GM12878 (cell line): ENCODE data around the gene IDH3G. TPM values are rescaled to one million over a fixed set of nuclear protein-coding genes. Genes with fewer than 3 reads are reported as not detected.

Experiments used
- ATAC-seq: fragments of 200-7000 bp; cut with Tn5 transposase; 3 replicates; pipeline ENCODE4 v1.9.1; 2020; ENCODE audit warnings: mild to moderate bottlenecking, moderate library complexity
- BruUV-seq: library from RNA; stranded (reverse); fragments of 400-500 nt; replicated peaks from 2 replicates; lab custom pipeline; 2021; lab: Mats Ljungman, UMichigan
- CTCF ChIA-PET: fragments of 300-600 bp; sonication (Branson Sonifier 250); formaldehyde crosslinking; extraction: SDS; loops from one replicate; lab custom pipeline; 2021; ENCODE audit warnings: inconsistent platforms; lab: Yijun Ruan, JAX
- POLR2A ChIA-PET: fragments of 350-600 bp; formaldehyde crosslinking; extraction: SDS; loops from one replicate; lab custom pipeline; 2021; ENCODE audit warnings: inconsistent platforms; lab: Charles Lee
- RAD21 ChIA-PET: fragments of 300-600 bp; sonication (Branson Sonifier 250); formaldehyde crosslinking; loops from one replicate; lab custom pipeline; 2023; ENCODE audit warnings: antibody characterized with exemption; ENCODE audit not compliant: unreplicated experiment; lab: Charles Lee
- SMC1A ChIA-PET: fragments of 300-600 bp; sonication (Branson Sonifier 250); formaldehyde crosslinking; loops from one replicate; lab custom pipeline; 2023; ENCODE audit not compliant: unreplicated experiment, uncharacterized antibody; lab: Charles Lee
- DNase-seq: peaks from one replicate; pipeline ENCODE4 v3.0.0-alpha.2; 2011; ENCODE audit warnings: low read depth, low spot score
- FAIRE-seq: peaks from 3 replicates; lab custom pipeline; 2011; peaks lifted over from hg19 to GRCh38; lab: Jason Lieb, UNC
- H2AFZ ChIP-seq: 2 replicates; pipeline ENCODE4 v1.6.0; 2011; ENCODE audit warnings: low read depth, low read length, control low read depth; ENCODE audit not compliant: control insufficient read depth
- H3K27ac ChIP-seq: 2 replicates; pipeline ENCODE4 v1.5.1; 2011; ENCODE audit warnings: control low read depth; ENCODE audit not compliant: control insufficient read depth, insufficient read depth
- H3K27me3 ChIP-seq, 2 experiments: replicated peaks in 1 of 2; 2 replicates each; pipeline versions ENCODE4 v1.6.0 to v1.6.1; 2011; ENCODE audit warnings: low read length in 1 of 2; ENCODE audit not compliant: control insufficient read depth in 2 of 2, insufficient read depth in 2 of 2
- H3K36me3 ChIP-seq, 2 experiments: 2 replicates each; pipeline ENCODE4 v1.5.1; 2011; ENCODE audit warnings: low read length in 1 of 2; ENCODE audit not compliant: control insufficient read depth in 2 of 2, insufficient read depth in 2 of 2
- H3K4me1 ChIP-seq: 2 replicates; pipeline ENCODE4 v1.6.1; 2011; ENCODE audit warnings: mild to moderate bottlenecking, low read length, moderate library complexity, mixed read lengths; ENCODE audit not compliant: control insufficient read depth, insufficient read depth
- H3K4me2 ChIP-seq: 2 replicates; pipeline ENCODE4 v1.6.0; 2011; ENCODE audit warnings: control low read depth; ENCODE audit not compliant: control insufficient read depth, insufficient read depth
- H3K4me3 ChIP-seq: fragments of 200-600 bp; sonication (generic); 2 replicates; pipeline ENCODE4 v1.5.1; 2016
- H3K79me2 ChIP-seq: 2 replicates; pipeline ENCODE4 v1.6.0; 2011; ENCODE audit warnings: low read length; ENCODE audit not compliant: control insufficient read depth, insufficient read depth
- H3K9ac ChIP-seq: 2 replicates; pipeline ENCODE4 v1.8.0; 2011; ENCODE audit warnings: low read length, control low read depth, mixed read lengths; ENCODE audit not compliant: control insufficient read depth, insufficient read depth
- H3K9me3 ChIP-seq: replicated peaks from 3 replicates; pipeline ENCODE4 v1.5.1; 2011; ENCODE audit warnings: mild to moderate bottlenecking, low read length; ENCODE audit not compliant: control insufficient read depth, insufficient read depth
- H4K20me1 ChIP-seq: 2 replicates; pipeline ENCODE4 v1.6.0; 2011; ENCODE audit not compliant: control insufficient read depth, insufficient read depth
- BMI1 ChIP-seq: fragments of 450-650 bp; IDR thresholded peaks from 2 replicates; pipeline ENCODE4 v1.6.1; 2016; ENCODE audit warnings: mild to moderate bottlenecking, moderate library complexity, borderline replicate concordance
- CHD4 ChIP-seq: fragments of 200-600 bp; sonication (generic); IDR thresholded peaks from 2 replicates; pipeline ENCODE4 v1.6.1; 2016; ENCODE audit warnings: mild to moderate bottlenecking
- GABPA ChIP-seq: IDR thresholded peaks from 2 replicates; pipeline ENCODE4 v1.6.1; 2014; ENCODE audit warnings: antibody characterized with exemption, low read depth, mild to moderate bottlenecking, inconsistent platforms
- IRF4 ChIP-seq: IDR thresholded peaks from 2 replicates; pipeline ENCODE4 v1.6.1; 2011; ENCODE audit warnings: low read depth, low read length
- KAT2A ChIP-seq: conservative IDR thresholded peaks from 2 replicates; pipeline ENCODE4 v1.6.1; 2011; ENCODE audit warnings: low read depth, low read length; ENCODE audit not compliant: control insufficient read depth
- NFXL1 ChIP-seq: fragments of 450-650 bp; IDR thresholded peaks from 2 replicates; pipeline ENCODE4 v1.6.1; 2017; ENCODE audit warnings: antibody characterized with exemption, mild to moderate bottlenecking, borderline replicate concordance
- NR2F1 ChIP-seq: fragments of 450-650 bp; conservative IDR thresholded peaks from 2 replicates; pipeline ENCODE4 v1.6.1; 2017; ENCODE audit warnings: mild to moderate bottlenecking
- PAX5 ChIP-seq: IDR thresholded peaks from 2 replicates; pipeline ENCODE4 v1.6.1; 2011; ENCODE audit warnings: low read depth, low read length, borderline replicate concordance
- RB1 ChIP-seq: fragments of 450-650 bp; formaldehyde crosslinking; IDR thresholded peaks from 2 replicates; pipeline ENCODE4 v1.6.1; 2017; ENCODE audit warnings: mild to moderate bottlenecking, borderline replicate concordance
- RCOR1 ChIP-seq: conservative IDR thresholded peaks from 2 replicates; pipeline ENCODE4 v1.6.1; 2012; ENCODE audit warnings: low read depth, low read length, improper control_type of control experiment
- SMARCA5 ChIP-seq: fragments of 450-650 bp; IDR thresholded peaks from 2 replicates; pipeline ENCODE4 v1.6.1; 2017; ENCODE audit warnings: mild to moderate bottlenecking
- YBX1 ChIP-seq: fragments of 450-650 bp; IDR thresholded peaks from 2 replicates; pipeline ENCODE4 v1.6.1; 2016; ENCODE audit warnings: antibody characterized with exemption
- ZBED1 ChIP-seq: IDR thresholded peaks from 2 replicates; pipeline ENCODE4 v1.6.1; 2016; ENCODE audit warnings: borderline replicate concordance
- ZZZ3 ChIP-seq: IDR thresholded peaks from 2 replicates; pipeline ENCODE4 v1.6.1; 2011; ENCODE audit warnings: low read depth; ENCODE audit not compliant: control insufficient read depth, insufficient read length
- WGBS: methylation state at CpG from one replicate; pipeline ENCODE4 v1.1.6; 2016; ENCODE audit warnings: low lambda C conversion rate; ENCODE audit not compliant: insufficient replicate concordance, insufficient coverage; ENCODE audit errors: missing lambda C conversion rate; 5-methylcytosine and 5-hydroxymethylcytosine counted together
- in situ Hi-C: fragments of 300-500 bp; cut with MboI; formaldehyde crosslinking; loops from 9 replicates; pipeline ENCODE4 v1.14.3; 2018; ENCODE audit warnings: mixed read lengths
- intact Hi-C: fragments of 100-400 bp; cut with micrococcal nuclease; formaldehyde crosslinking; loops from one replicate; pipeline ENCODE4 v1.14.2; 2022; ENCODE audit not compliant: unreplicated experiment
- polyA plus RNA-seq, 11 experiments: library from polyadenylated mRNA; depleted of rRNA in 4 of 11; unstranded in 6 of 11; stranded (reverse) in 5 of 11; fragments of >200 nt; fragmentation: Nextera tagmentation in 4 of 11; fragmentation: Illumina TruSeq in 1 of 11; extraction: Ambion mirVana in 4 of 11; extraction: Trizol in 1 of 11; gene quantifications; 1 replicate in 1 of 11; 2 replicates in 10 of 11; pipeline versions ENCODE4 v1.2.1 to v1.2.3, GENCODE V29; 2011 to 2016; ENCODE audit warnings: inconsistent platforms in 2 of 11, missing spikeins in 2 of 11, low read depth in 1 of 11
- total RNA-seq, 4 experiments: library from RNA; depleted of rRNA in 3 of 4; stranded (reverse); fragments of >200 nt in 3 of 4; fragmentation: Illumina TruSeq in 1 of 4; extraction: Trizol in 1 of 4; gene quantifications; 2 replicates each; pipeline versions ENCODE4 v1.2.1 to v1.2.3, GENCODE V29; 2013 to 2021
- TF ChIP-seq, protein P1 (sequence below): IDR thresholded peaks from 2 replicates; pipeline ENCODE4 v1.6.1; 2012; ENCODE audit warnings: low read depth, low read length, improper control_type of control experiment
- TF ChIP-seq, protein P2 (sequence below): fragments of 450-650 bp; IDR thresholded peaks from 2 replicates; pipeline ENCODE4 v1.6.1; 2018; ENCODE audit warnings: borderline replicate concordance, mild to moderate bottlenecking; ENCODE audit not compliant: partially characterized antibody
- TF ChIP-seq, protein P3 (sequence below): fragments of 450-650 bp; IDR thresholded peaks from 2 replicates; pipeline ENCODE4 v1.6.1; 2016; ENCODE audit warnings: mild to moderate bottlenecking
- TF ChIP-seq, protein P4 (sequence below): IDR thresholded peaks from 2 replicates; pipeline ENCODE4 v1.6.1; 2011; ENCODE audit warnings: mild to moderate bottlenecking, low read depth, low read length, moderate library complexity; ENCODE audit not compliant: insufficient replicate concordance
- TF ChIP-seq, protein P5 (sequence below): IDR thresholded peaks from 2 replicates; pipeline ENCODE4 v1.6.1; 2011; ENCODE audit warnings: borderline replicate concordance, low read depth, mild to moderate bottlenecking, moderate library complexity, mixed read lengths, low read length; ENCODE audit not compliant: insufficient read depth; ENCODE audit errors: extremely low read length

IDH3G gene
- total and polyA plus RNA-seq, 10 of the 15 experiments (the other 5 are each of a cell fraction or from before 2014, with no cell fraction given), result 26.3 to 102 (median 66.6) TPM

DNA sequence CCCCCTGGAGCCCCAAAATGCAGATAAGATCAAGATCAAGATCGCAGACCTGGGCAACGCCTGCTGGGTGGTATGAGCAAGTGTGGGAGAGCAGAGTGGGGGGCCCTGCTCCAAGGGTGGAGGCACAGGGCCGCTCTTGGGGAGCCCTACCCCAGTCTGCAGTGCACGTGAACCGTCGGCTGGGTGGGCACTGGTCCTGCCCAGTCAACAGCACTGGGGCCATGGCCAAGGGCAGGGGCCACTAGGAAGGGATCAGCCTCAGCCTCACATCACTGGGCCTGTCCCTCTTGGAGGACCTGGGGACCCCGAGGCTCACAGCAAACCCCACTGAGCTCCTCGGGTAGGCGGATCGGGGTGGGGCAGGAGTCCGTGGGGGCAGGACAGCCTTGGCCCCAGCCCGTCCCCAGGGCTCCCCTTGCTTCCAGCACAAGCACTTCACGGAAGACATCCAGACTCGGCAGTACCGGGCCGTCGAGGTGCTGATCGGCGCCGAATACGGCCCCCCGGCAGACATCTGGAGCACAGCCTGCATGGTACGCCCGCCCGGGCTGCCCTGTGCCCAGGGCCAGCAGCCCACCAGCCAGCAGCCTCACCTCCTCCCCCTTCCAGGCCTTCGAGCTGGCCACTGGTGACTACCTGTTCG, 9.7 kb downstream of the IDH3G start:
- TF ChIP-seq GABPA (no peak), BMI1 (no peak), YBX1 (no peak), SMARCA5 (no peak), ZBED1 (no peak), IRF4 (no peak), KAT2A (no peak), NFXL1 (no peak), RB1 (no peak), PAX5 (no peak), ZZZ3 (no peak), NR2F1 (no peak), CHD4 (no peak), RCOR1 (no peak)
- TF ChIP-seq, protein P1, sequence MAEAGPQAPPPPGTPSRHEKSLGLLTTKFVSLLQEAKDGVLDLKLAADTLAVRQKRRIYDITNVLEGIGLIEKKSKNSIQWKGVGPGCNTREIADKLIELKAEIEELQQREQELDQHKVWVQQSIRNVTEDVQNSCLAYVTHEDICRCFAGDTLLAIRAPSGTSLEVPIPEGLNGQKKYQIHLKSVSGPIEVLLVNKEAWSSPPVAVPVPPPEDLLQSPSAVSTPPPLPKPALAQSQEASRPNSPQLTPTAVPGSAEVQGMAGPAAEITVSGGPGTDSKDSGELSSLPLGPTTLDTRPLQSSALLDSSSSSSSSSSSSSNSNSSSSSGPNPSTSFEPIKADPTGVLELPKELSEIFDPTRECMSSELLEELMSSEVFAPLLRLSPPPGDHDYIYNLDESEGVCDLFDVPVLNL, result no peak
- TF ChIP-seq, protein P2, sequence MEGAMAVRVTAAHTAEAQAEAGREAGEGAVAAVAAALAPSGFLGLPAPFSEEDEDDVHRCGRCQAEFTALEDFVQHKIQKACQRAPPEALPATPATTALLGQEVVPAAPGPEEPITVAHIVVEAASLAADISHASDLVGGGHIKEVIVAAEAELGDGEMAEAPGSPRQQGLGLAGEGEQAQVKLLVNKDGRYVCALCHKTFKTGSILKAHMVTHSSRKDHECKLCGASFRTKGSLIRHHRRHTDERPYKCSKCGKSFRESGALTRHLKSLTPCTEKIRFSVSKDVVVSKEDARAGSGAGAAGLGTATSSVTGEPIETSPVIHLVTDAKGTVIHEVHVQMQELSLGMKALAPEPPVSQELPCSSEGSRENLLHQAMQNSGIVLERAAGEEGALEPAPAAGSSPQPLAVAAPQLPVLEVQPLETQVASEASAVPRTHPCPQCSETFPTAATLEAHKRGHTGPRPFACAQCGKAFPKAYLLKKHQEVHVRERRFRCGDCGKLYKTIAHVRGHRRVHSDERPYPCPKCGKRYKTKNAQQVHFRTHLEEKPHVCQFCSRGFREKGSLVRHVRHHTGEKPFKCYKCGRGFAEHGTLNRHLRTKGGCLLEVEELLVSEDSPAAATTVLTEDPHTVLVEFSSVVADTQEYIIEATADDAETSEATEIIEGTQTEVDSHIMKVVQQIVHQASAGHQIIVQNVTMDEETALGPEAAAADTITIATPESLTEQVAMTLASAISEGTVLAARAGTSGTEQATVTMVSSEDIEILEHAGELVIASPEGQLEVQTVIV, result no peak
- TF ChIP-seq, protein P3, sequence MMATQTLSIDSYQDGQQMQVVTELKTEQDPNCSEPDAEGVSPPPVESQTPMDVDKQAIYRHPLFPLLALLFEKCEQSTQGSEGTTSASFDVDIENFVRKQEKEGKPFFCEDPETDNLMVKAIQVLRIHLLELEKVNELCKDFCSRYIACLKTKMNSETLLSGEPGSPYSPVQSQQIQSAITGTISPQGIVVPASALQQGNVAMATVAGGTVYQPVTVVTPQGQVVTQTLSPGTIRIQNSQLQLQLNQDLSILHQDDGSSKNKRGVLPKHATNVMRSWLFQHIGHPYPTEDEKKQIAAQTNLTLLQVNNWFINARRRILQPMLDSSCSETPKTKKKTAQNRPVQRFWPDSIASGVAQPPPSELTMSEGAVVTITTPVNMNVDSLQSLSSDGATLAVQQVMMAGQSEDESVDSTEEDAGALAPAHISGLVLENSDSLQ, result no peak
- TF ChIP-seq, protein P4, sequence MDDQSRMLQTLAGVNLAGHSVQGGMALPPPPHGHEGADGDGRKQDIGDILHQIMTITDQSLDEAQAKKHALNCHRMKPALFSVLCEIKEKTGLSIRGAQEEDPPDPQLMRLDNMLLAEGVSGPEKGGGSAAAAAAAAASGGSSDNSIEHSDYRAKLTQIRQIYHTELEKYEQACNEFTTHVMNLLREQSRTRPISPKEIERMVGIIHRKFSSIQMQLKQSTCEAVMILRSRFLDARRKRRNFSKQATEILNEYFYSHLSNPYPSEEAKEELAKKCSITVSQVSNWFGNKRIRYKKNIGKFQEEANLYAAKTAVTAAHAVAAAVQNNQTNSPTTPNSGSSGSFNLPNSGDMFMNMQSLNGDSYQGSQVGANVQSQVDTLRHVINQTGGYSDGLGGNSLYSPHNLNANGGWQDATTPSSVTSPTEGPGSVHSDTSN, result no peak
- TF ChIP-seq, protein P5, sequence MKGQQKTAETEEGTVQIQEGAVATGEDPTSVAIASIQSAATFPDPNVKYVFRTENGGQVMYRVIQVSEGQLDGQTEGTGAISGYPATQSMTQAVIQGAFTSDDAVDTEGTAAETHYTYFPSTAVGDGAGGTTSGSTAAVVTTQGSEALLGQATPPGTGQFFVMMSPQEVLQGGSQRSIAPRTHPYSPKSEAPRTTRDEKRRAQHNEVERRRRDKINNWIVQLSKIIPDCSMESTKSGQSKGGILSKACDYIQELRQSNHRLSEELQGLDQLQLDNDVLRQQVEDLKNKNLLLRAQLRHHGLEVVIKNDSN, result no peak
- TF ChIP-seq, all 136 proteins: peak for 0

More for the DNA sequence above, 9.7 kb downstream of the IDH3G start:
- ChIA-PET POLR2A (no interaction called here), RAD21 (no interaction called here), SMC1A (no interaction called here), CTCF (no interaction called here)
- BruUV-seq, result no TSS peak
- no peaks in the 10 kb centered on the region for H4K20me1 ChIP-seq
- no peaks in the 10 kb centered on the region for H3K4me1 ChIP-seq
- no peaks in the 10 kb centered on the region; the same call in 2 of the 3 replicates for H3K9me3 ChIP-seq
- intact Hi-C loops (no loop called here), in situ Hi-C loops (loop anchor here (10.0 kb wide), 1 partner anchor 50 kb away; no protein-coding TSS in a partner anchor)
- no peak for FAIRE-seq
- peaks cover 3% of the 10 kb centered on the region in 2 experiments; a peak in 3 of 4 replicates for H3K36me3 ChIP-seq
- H3K79me2 ChIP-seq, result no peaks in the 10 kb centered on the region
- no peak for ATAC-seq
- DNase-seq, result no peak
- no peak overlapping the region for H2AFZ ChIP-seq
- H3K27ac ChIP-seq, result no peak overlapping the region
- no peaks in the 10 kb centered on the region for H3K27me3 ChIP-seq
- H3K9ac ChIP-seq, result no peak overlapping the region
- no peak overlapping the region for H3K4me3 ChIP-seq
- H3K4me2 ChIP-seq, result no peak overlapping the region
- WGBS, result 82% methylated on average over 27 of the region's 27 CpGs
